ENCODE data around the gene HNRNPF. TPM values are rescaled to one million over a fixed set of nuclear protein-coding genes. Genes with fewer than 3 reads are reported as not detected.
A peak's percentile ranks its signal among the peaks of the same experiment; 100 is the strongest.

Gene HNRNPF
- total RNA-seq, 1 donor, result 229 TPM

- Histone ChIP-seq H3K4me3 (ENCODE audit: insufficient read depth, low read length) (no peak overlapping the region), H3K79me2 (ENCODE audit: insufficient read depth, low read length) (no peaks in the 10 kb centered on the region), H3K9me3 (ENCODE audit: low read depth, low read length) (no peaks in the 10 kb centered on the region), H3K4me1 (ENCODE audit: insufficient read depth, low read length) (peaks cover 8% of the 10 kb centered on the region), H3K36me3 (ENCODE audit: insufficient read depth, low read length) (no peaks in the 10 kb centered on the region), H3K27ac (ENCODE audit: low read depth, low read length) (no peak overlapping the region), H4K20me1 (ENCODE audit: insufficient read depth, low read length) (no peaks in the 10 kb centered on the region), H2AFZ (ENCODE audit: low read length) (no peak overlapping the region), H3K4me2 (ENCODE audit: insufficient read depth, low read length) (no peak overlapping the region), H3K27me3 (ENCODE audit: insufficient read depth, low read length) (peaks cover 13% of the 10 kb centered on the region)
- no peak for DNase-seq (ENCODE audit: insufficient read length, low spot score, missing footprints)
- TF ChIP-seq CTCF (IDR thresholded peaks at IDR 0.05; ENCODE audit: extremely low read depth, low read depth, low read length), result no peak
Measured at GRCh38 chr10:43354330-43354635, 54.7 kb downstream of the HNRNPF start.

DNA sequence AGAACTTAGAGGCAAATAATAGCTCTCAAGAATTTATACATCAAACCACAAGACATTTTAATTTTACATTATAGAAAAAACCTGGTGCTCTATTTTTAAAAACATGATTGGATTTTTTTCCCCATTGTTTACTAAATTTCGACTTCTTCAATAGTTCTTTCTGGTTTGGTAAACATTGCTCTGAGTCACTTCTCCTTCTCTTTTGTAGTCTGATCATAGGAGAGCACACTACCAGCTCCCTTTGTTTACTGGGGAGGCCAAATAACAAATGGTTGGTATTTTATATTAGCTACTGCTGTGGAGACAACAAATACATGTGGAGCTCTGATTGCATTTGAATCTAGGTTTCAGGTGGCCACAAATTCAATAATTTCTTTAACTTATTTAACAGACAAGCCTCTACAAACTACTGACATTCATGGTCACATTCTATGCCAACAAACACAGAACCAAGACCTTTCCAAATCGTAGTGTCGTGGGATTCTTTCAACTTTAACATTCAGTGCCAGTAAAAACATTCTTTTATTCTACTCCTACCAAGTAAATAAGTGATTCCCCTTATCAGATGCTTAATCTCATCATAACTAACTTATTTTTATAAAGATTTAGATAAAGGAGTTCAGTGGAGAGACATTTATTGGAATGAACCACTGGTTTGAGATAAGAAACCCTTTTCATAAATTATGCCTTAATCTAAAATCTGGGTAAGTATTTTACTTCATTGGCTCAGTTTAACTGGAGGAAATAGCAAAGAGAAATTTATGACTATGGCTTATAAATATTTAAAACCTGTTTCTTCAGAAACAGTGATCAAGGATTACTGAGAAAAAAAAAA is 55.3 kb downstream of the HNRNPF start:
- H3K4me1 ChIP-seq (ENCODE audit: insufficient read depth, low read length), result peaks cover 8% of the 10 kb centered on the region
- no peaks in the 10 kb centered on the region for H4K20me1 ChIP-seq (ENCODE audit: insufficient read depth, low read length)
- no peak overlapping the region for H3K4me2 ChIP-seq (ENCODE audit: insufficient read depth, low read length)
- H3K27ac ChIP-seq (ENCODE audit: low read depth, low read length), result no peak overlapping the region
- no peak for TF ChIP-seq CTCF (IDR thresholded peaks at IDR 0.05; ENCODE audit: extremely low read depth, low read depth, low read length)
- H3K4me3 ChIP-seq (ENCODE audit: insufficient read depth, low read length), result no peak overlapping the region
- H3K27me3 ChIP-seq (ENCODE audit: insufficient read depth, low read length), result peaks cover 13% of the 10 kb centered on the region
- no peak overlapping the region for H2AFZ ChIP-seq (ENCODE audit: low read length)
- no peak for DNase-seq (ENCODE audit: insufficient read length, low spot score, missing footprints)
- H3K79me2 ChIP-seq (ENCODE audit: insufficient read depth, low read length), result no peaks in the 10 kb centered on the region
- no peaks in the 10 kb centered on the region for H3K9me3 ChIP-seq (ENCODE audit: low read depth, low read length)
- H3K36me3 ChIP-seq (ENCODE audit: insufficient read depth, low read length), result no peaks in the 10 kb centered on the region

GRCh38 chr10:43352951-43353350 is 56.0 kb downstream of the HNRNPF start:
- H3K4me3 ChIP-seq (ENCODE audit: insufficient read depth, low read length), result no peak overlapping the region
- TF ChIP-seq CTCF (IDR thresholded peaks at IDR 0.05; ENCODE audit: extremely low read depth, low read depth, low read length), result no peak
- no peaks in the 10 kb centered on the region for H3K36me3 ChIP-seq (ENCODE audit: insufficient read depth, low read length)
- peaks cover 8% of the 10 kb centered on the region for H3K4me1 ChIP-seq (ENCODE audit: insufficient read depth, low read length)
- H3K9me3 ChIP-seq (ENCODE audit: low read depth, low read length), result no peaks in the 10 kb centered on the region
- peaks cover 13% of the 10 kb centered on the region for H3K27me3 ChIP-seq (ENCODE audit: insufficient read depth, low read length)
- H4K20me1 ChIP-seq (ENCODE audit: insufficient read depth, low read length), result no peaks in the 10 kb centered on the region
- H3K79me2 ChIP-seq (ENCODE audit: insufficient read depth, low read length), result no peaks in the 10 kb centered on the region
- H2AFZ ChIP-seq (ENCODE audit: low read length), result no peak overlapping the region
- H3K4me2 ChIP-seq (ENCODE audit: insufficient read depth, low read length), result no peak overlapping the region
- DNase-seq (ENCODE audit: insufficient read length, low spot score, missing footprints), result no peak
- no peak overlapping the region for H3K27ac ChIP-seq (ENCODE audit: low read depth, low read length)

GRCh38 chr10:43351301-43351700 is 57.7 kb downstream of the HNRNPF start:
- TF ChIP-seq CTCF (IDR thresholded peaks at IDR 0.05; ENCODE audit: extremely low read depth, low read depth, low read length), result no peak
- DNase-seq (ENCODE audit: insufficient read length, low spot score, missing footprints), result peak; percentile 21
- H3K27ac ChIP-seq (ENCODE audit: low read depth, low read length), result no peak overlapping the region
- no peak overlapping the region for H2AFZ ChIP-seq (ENCODE audit: low read length)
- no peak overlapping the region for H3K4me3 ChIP-seq (ENCODE audit: insufficient read depth, low read length)
- H3K79me2 ChIP-seq (ENCODE audit: insufficient read depth, low read length), result no peaks in the 10 kb centered on the region
- no peaks in the 10 kb centered on the region for H3K9me3 ChIP-seq (ENCODE audit: low read depth, low read length)
- H3K36me3 ChIP-seq (ENCODE audit: insufficient read depth, low read length), result no peaks in the 10 kb centered on the region
- H3K4me1 ChIP-seq (ENCODE audit: insufficient read depth, low read length), result peaks cover 8% of the 10 kb centered on the region
- no peaks in the 10 kb centered on the region for H4K20me1 ChIP-seq (ENCODE audit: insufficient read depth, low read length)
- peaks cover 13% of the 10 kb centered on the region for H3K27me3 ChIP-seq (ENCODE audit: insufficient read depth, low read length)
- H3K4me2 ChIP-seq (ENCODE audit: insufficient read depth, low read length), result no peak overlapping the region

Measured in osteoblast (primary cell).